Measurements from ENCODE around the gene ITGB2.

The ITGB2 gene

GRCh38 chr21:44953628-44954021 is 32.9 kb upstream of the ITGB2 start:
- no peak for DNase-seq (ENCODE audit: low read depth)
- TF ChIP-seq CTCF (conservative IDR thresholded peaks at IDR 0.05; ENCODE audit: low read length), result no peak
- H3K4me3 ChIP-seq (ENCODE audit: low read length), result no peak overlapping the region

- no peak for TF ChIP-seq CTCF (conservative IDR thresholded peaks at IDR 0.05; ENCODE audit: low read length)
- no peak overlapping the region for H3K4me3 ChIP-seq (ENCODE audit: low read length)
- DNase-seq (ENCODE audit: low read depth), result no peak
These were observed 32.4 kb upstream of the ITGB2 start for GRCh38 chr21:44952929-44953627.

- TF ChIP-seq CTCF (conservative IDR thresholded peaks at IDR 0.05; ENCODE audit: low read length), result no peak
- no peak for DNase-seq (ENCODE audit: low read depth)
- no peak overlapping the region for H3K4me3 ChIP-seq (ENCODE audit: low read length)
These were observed 31.6 kb upstream of the ITGB2 start for GRCh38 chr21:44952116-44952928.

- DNase-seq (ENCODE audit: low read depth), result no peak
- H3K4me3 ChIP-seq (ENCODE audit: low read length), result no peak overlapping the region
- no peak for TF ChIP-seq CTCF (conservative IDR thresholded peaks at IDR 0.05; ENCODE audit: low read length)
These were observed 30.7 kb upstream of the ITGB2 start for GRCh38 chr21:44951186-44951915.

GRCh38 chr21:44950351-44950750 is 29.7 kb upstream of the ITGB2 start:
- DNase-seq (ENCODE audit: low read depth), result no peak
- no peak for TF ChIP-seq CTCF (conservative IDR thresholded peaks at IDR 0.05; ENCODE audit: low read length)
- H3K4me3 ChIP-seq (ENCODE audit: low read length), result no peak overlapping the region

- peak; percentile 69 for DNase-seq (ENCODE audit: low read depth)
- peak; percentile 87 for TF ChIP-seq CTCF (conservative IDR thresholded peaks at IDR 0.05; ENCODE audit: low read length)
- H3K4me3 ChIP-seq (ENCODE audit: low read length), result no peak overlapping the region
These were observed 29.1 kb upstream of the ITGB2 start for GRCh38 chr21:44949779-44950198.

Measured in AG10803 (cell line).